Left renal pelvis (tissue), 4 donors: ENCODE measurements around the gene ACTG2. TPM values are rescaled to one million over a fixed set of nuclear protein-coding genes. Genes with fewer than 3 reads are reported as not detected.
"Not testable (repeated sequence)": the region's sequence is repeated elsewhere in the genome, so short reads cannot be mapped to it uniquely, and the experiment has no call there.

Experiments used
- DNase-seq, 4 donors: peaks; one replicate each; pipeline ENCODE4 v3.0.0-alpha.2; 2013; ENCODE audit warnings: low read depth in 4 of 4, low spot score in 3 of 4
- polyA plus RNA-seq, 4 donors: library from polyadenylated mRNA; unstranded; fragments of 120-200 nt; gene quantifications; one replicate each; pipeline ENCODE4 v1.2.1, GENCODE V29; 2013; ENCODE audit not compliant: insufficient read length in 4 of 4

The ACTG2 gene
- polyA plus RNA-seq, 4 donors, result 0.64 to 2.3 (median 1.7) TPM

GRCh38 chr2:73891276-73891901, 1.4 kb upstream of the ACTG2 start:
- no peak for DNase-seq

GRCh38 chr2:73893764-73894474, 1.1 kb downstream of the ACTG2 start:
- no peak for DNase-seq

GRCh38 chr2:73894475-73894850, 1.7 kb downstream of the ACTG2 start:
- DNase-seq, result no peak

- DNase-seq, result no peak
These were observed 2.1 kb downstream of the ACTG2 start for GRCh38 chr2:73894877-73895276.

GRCh38 chr2:73895473-73895872, 2.7 kb downstream of the ACTG2 start:
- DNase-seq, result no peak

- DNase-seq, result no peak
These were observed 3.8 kb downstream of the ACTG2 start for GRCh38 chr2:73896362-73897239.

- no peak for DNase-seq
These were observed 4.4 kb downstream of the ACTG2 start for GRCh38 chr2:73897240-73897583.

- no peak for DNase-seq
These were observed 5.1 kb downstream of the ACTG2 start for GRCh38 chr2:73897934-73898333.

GRCh38 chr2:73899801-73900336, 7.1 kb downstream of the ACTG2 start:
- DNase-seq, result no peak

- DNase-seq, result no peak
These were observed 8.3 kb downstream of the ACTG2 start for GRCh38 chr2:73901143-73901542.

- no peak for DNase-seq
These were observed 9.5 kb downstream of the ACTG2 start for GRCh38 chr2:73902284-73902683.

GRCh38 chr2:73903313-73903712, 10.5 kb downstream of the ACTG2 start:
- DNase-seq, result no peak

GRCh38 chr2:73903949-73904613, 11.3 kb downstream of the ACTG2 start:
- DNase-seq, result not testable (repeated sequence)

GRCh38 chr2:73904952-73905351, 12.1 kb downstream of the ACTG2 start:
- DNase-seq, result no peak

- DNase-seq, result no peak
These were observed 14.2 kb downstream of the ACTG2 start for GRCh38 chr2:73906847-73907505.

GRCh38 chr2:73907840-73908452, 15.1 kb downstream of the ACTG2 start:
- no peak for DNase-seq

- DNase-seq, result peak in 1 of 4 donors; percentile 16
These were observed 16.2 kb downstream of the ACTG2 start for GRCh38 chr2:73908689-73909652.

- no peak for DNase-seq
These were observed 18.2 kb downstream of the ACTG2 start for GRCh38 chr2:73910873-73911547.
